22Rv1 (cell line): ENCODE measurements around the gene FAM98A.

ENCODE experiments used
- H3K27ac ChIP-seq: fragments of 450-650 bp; 2 replicates; pipeline ENCODE4 v1.5.1; 2017
- CTCF ChIP-seq: fragments of 450-650 bp; IDR thresholded peaks from 2 replicates; pipeline ENCODE4 v1.5.1; 2017; ENCODE audit warnings: mild to moderate bottlenecking
- ZFX ChIP-seq: fragments of 450-650 bp; IDR thresholded peaks from 2 replicates; pipeline ENCODE4 v1.6.1; 2017; ENCODE audit warnings: antibody characterized with exemption, borderline replicate concordance

Gene FAM98A

GRCh38 chr2:33607251-33607721 is 8.2 kb upstream of the FAM98A start:
- H3K27ac ChIP-seq = no peak overlapping the region
- TF ChIP-seq CTCF (no peak), ZFX (no peak)

GRCh38 chr2:33606622-33607021 is 7.5 kb upstream of the FAM98A start:
- H3K27ac ChIP-seq = no peak overlapping the region
- TF ChIP-seq ZFX (no peak), CTCF (no peak)

- H3K27ac ChIP-seq = no peak overlapping the region
- no peak for TF ChIP-seq ZFX
- no peak for TF ChIP-seq CTCF
These were observed 7.0 kb upstream of the FAM98A start for GRCh38 chr2:33606100-33606499.

GRCh38 chr2:33605056-33605455 is 6.0 kb upstream of the FAM98A start:
- H3K27ac ChIP-seq = no peak overlapping the region
- no peak for TF ChIP-seq ZFX
- TF ChIP-seq CTCF = no peak

- TF ChIP-seq ZFX = no peak
- no peak overlapping the region for H3K27ac ChIP-seq
These were observed 4.3 kb upstream of the FAM98A start for GRCh38 chr2:33603416-33603815.

GRCh38 chr2:33602201-33602830 is 3.2 kb upstream of the FAM98A start:
- TF ChIP-seq CTCF = no peak
- TF ChIP-seq ZFX = no peak

GRCh38 chr2:33599943-33600192 is 769 bp upstream of the FAM98A start:
- TF ChIP-seq CTCF (no peak), ZFX (no peak)
- H3K27ac ChIP-seq = peak overlapping the region; percentile 68

More at GRCh38 chr2:33602201-33602830, 3.2 kb upstream of the FAM98A start:
- H3K27ac ChIP-seq = no peak overlapping the region

- peak overlapping the region; percentile 68 for H3K27ac ChIP-seq
- TF ChIP-seq CTCF (no peak), ZFX (no peak)
These were observed 431 bp downstream of the FAM98A start for GRCh38 chr2:33598561-33599174.
